GM23338 (cell line): ENCODE measurements around the gene SLC39A13. TPM values are rescaled to one million over a fixed set of nuclear protein-coding genes. Genes with fewer than 3 reads are reported as not detected.

Experiments
- ATAC-seq: fragments of 200-7000 bp; cut with Tn5 transposase; 3 replicates; pipeline ENCODE4 v1.9.1; 2020
- DNase-seq: peaks from one replicate; pipeline ENCODE4 v3.0.0-alpha.2; 2015; ENCODE audit warnings: low spot score
- H2AFZ ChIP-seq: fragments of 200-600 bp; sonication (generic); 2 replicates; pipeline ENCODE4 v1.8.0; 2016; ENCODE audit warnings: antibody characterized with exemption, mild to moderate bottlenecking, moderate library complexity
- H3F3A ChIP-seq: fragments of 200-600 bp; sonication (generic); replicated peaks from 2 replicates; pipeline ENCODE4 v1.8.0; 2017; ENCODE audit warnings: antibody characterized with exemption, mixed run types, low read depth
- H3K27ac ChIP-seq: fragments of 200-600 bp; sonication (generic); 2 replicates; pipeline ENCODE4 v1.6.1; 2016; ENCODE audit warnings: low read depth
- H3K27me3 ChIP-seq: fragments of 200-600 bp; sonication (generic); 2 replicates; pipeline ENCODE4 v1.8.0; 2016; ENCODE audit warnings: mild to moderate bottlenecking, mixed run types, moderate library complexity; ENCODE audit not compliant: insufficient read depth
- H3K36me3 ChIP-seq: fragments of 200-600 bp; sonication (generic); 2 replicates; pipeline ENCODE4 v1.8.0; 2016; ENCODE audit warnings: mild to moderate bottlenecking; ENCODE audit not compliant: insufficient read depth
- H3K4me1 ChIP-seq: fragments of 200-600 bp; sonication (generic); 2 replicates; pipeline ENCODE4 v1.8.0; 2016; ENCODE audit warnings: mild to moderate bottlenecking, moderate library complexity; ENCODE audit not compliant: insufficient read depth
- H3K4me2 ChIP-seq: fragments of 200-600 bp; sonication (generic); 2 replicates; pipeline ENCODE4 v1.7.1; 2017; ENCODE audit warnings: mixed run types
- H3K4me3 ChIP-seq: fragments of 200-600 bp; sonication (generic); 2 replicates; pipeline ENCODE4 v1.6.1; 2016; ENCODE audit warnings: mixed run types
- H3K79me2 ChIP-seq: fragments of 200-600 bp; sonication (generic); replicated peaks from 2 replicates; pipeline ENCODE4 v1.8.0; 2017; ENCODE audit warnings: mild to moderate bottlenecking; ENCODE audit not compliant: insufficient read depth
- H3K9me2 ChIP-seq: fragments of 200-600 bp; sonication (generic); 2 replicates; pipeline ENCODE4 v1.8.0; 2017; ENCODE audit not compliant: insufficient read depth
- H4K20me1 ChIP-seq: fragments of 200-600 bp; sonication (generic); replicated peaks from 2 replicates; pipeline ENCODE4 v1.8.0; 2017; ENCODE audit warnings: mild to moderate bottlenecking; ENCODE audit not compliant: insufficient read depth
- H3K27ac Mint-ChIP-seq: 2 replicates; pipeline ENCODE4 v1.8.0; 2020; ENCODE audit warnings: inconsistent platforms, mild to moderate bottlenecking, moderate library complexity, mixed read lengths
- H3K27me3 Mint-ChIP-seq: 3 replicates; pipeline ENCODE4 v1.8.0; 2022; ENCODE audit warnings: low read depth, mild to moderate bottlenecking, moderate library complexity, mixed read lengths, inconsistent platforms; ENCODE audit not compliant: insufficient read depth, poor library complexity
- H3K36me3 Mint-ChIP-seq: 3 replicates; pipeline ENCODE4 v1.8.0; 2021; ENCODE audit warnings: low read depth, mild to moderate bottlenecking, inconsistent platforms, moderate library complexity, mixed read lengths
- H3K4me1 Mint-ChIP-seq: 3 replicates; pipeline ENCODE4 v1.8.0; 2020; ENCODE audit warnings: mild to moderate bottlenecking, inconsistent platforms, mixed read lengths
- H3K4me3 Mint-ChIP-seq: 3 replicates; pipeline ENCODE4 v1.8.0; 2021; ENCODE audit warnings: moderate library complexity, mild to moderate bottlenecking, inconsistent platforms, mixed read lengths
- H3K9me3 Mint-ChIP-seq: 3 replicates; pipeline ENCODE4 v1.8.0; 2020; ENCODE audit warnings: moderate library complexity, mild to moderate bottlenecking, inconsistent platforms, mixed read lengths
- CREB1 ChIP-seq: fragments of 250-450 bp; sonication (Bioruptor Pico); IDR thresholded peaks from 2 replicates; pipeline ENCODE4 v1.5.0; 2020; ENCODE audit warnings: low read depth, mild to moderate bottlenecking, moderate library complexity
- EZH2 ChIP-seq: fragments of 200-600 bp; sonication (generic); IDR thresholded peaks from one replicate; pipeline ENCODE4 v1.8.0; 2017; ENCODE audit warnings: antibody characterized with exemption, mild to moderate bottlenecking, low read depth; ENCODE audit not compliant: unreplicated experiment
- EZH2phosphoT487 ChIP-seq: fragments of 200-600 bp; sonication (generic); IDR thresholded peaks from one replicate; pipeline ENCODE4 v1.8.1; 2018; ENCODE audit warnings: antibody characterized with exemption; ENCODE audit not compliant: unreplicated experiment
- POLR2AphosphoS5 ChIP-seq: IDR thresholded peaks from 2 replicates; pipeline ENCODE4 v1.6.1; 2016; ENCODE audit warnings: antibody characterized with exemption, low read depth
- ZNF331 ChIP-seq: fragments of 250-450 bp; sonication (Bioruptor Pico); IDR thresholded peaks from 2 replicates; pipeline ENCODE4 v1.5.0; 2020; ENCODE audit warnings: low read depth, mild to moderate bottlenecking, moderate library complexity
- polyA plus RNA-seq: library from polyadenylated mRNA; unstranded; fragments of >200 nt; fragmentation: Nextera tagmentation; extraction: Ambion mirVana; gene quantifications from 2 replicates; pipeline ENCODE4 v1.2.1, GENCODE V29; 2016
- total RNA-seq: library from RNA; depleted of rRNA; stranded (reverse); fragments of >200 nt; shearing (Covaris generic); gene quantifications from 2 replicates; pipeline ENCODE4 v1.2.3, GENCODE V29; 2014
- TF ChIP-seq, protein P1 (sequence below), 2 experiments: fragments of 200-600 bp in 1 of 2; sonication (generic) in 1 of 2; conservative IDR thresholded peaks; 2 replicates each; pipeline versions ENCODE4 v1.5.1 to v1.6.1; 2016 to 2017; ENCODE audit warnings: antibody characterized with exemption in 2 of 2, low read depth in 2 of 2, mild to moderate bottlenecking in 2 of 2, moderate library complexity in 1 of 2

SLC39A13 gene
- total and polyA plus RNA-seq, 2 experiments from 2014 or later: 15.8 to 32.7 TPM

- no peak overlapping the region for H3K4me3 Mint-ChIP-seq
- Histone ChIP-seq H3K79me2 (no peaks in the 10 kb centered on the region), H2AFZ (no peak overlapping the region), H3F3A (no peaks in the 10 kb centered on the region), H3K4me1 (no peaks in the 10 kb centered on the region), H3K4me2 (no peak overlapping the region), H3K9me2 (0 out of 2 replicates have a peak, but pooled peaks cover 2% of the 10 kb centered on the region), H4K20me1 (no peaks in the 10 kb centered on the region), H3K4me3 (no peak overlapping the region), H3K27me3 (no peaks in the 10 kb centered on the region), H3K36me3 (no peaks in the 10 kb centered on the region), H3K27ac (no peak overlapping the region)
- ATAC-seq (no peak), DNase-seq (no peak)
- TF ChIP-seq CREB1 (CRISPR knock-in tag) (no peak), EZH2phosphoT487 (no peak), POLR2AphosphoS5 (no peak)
- H3K27ac Mint-ChIP-seq: no peak overlapping the region
- no peaks in the 10 kb centered on the region for H3K36me3 Mint-ChIP-seq
- H3K4me1 Mint-ChIP-seq: no peaks in the 10 kb centered on the region
- H3K9me3 Mint-ChIP-seq: no peaks in the 10 kb centered on the region
- H3K27me3 Mint-ChIP-seq: peaks cover 11% of the 10 kb centered on the region
These were observed 23.9 kb upstream of the SLC39A13 start for GRCh38 chr11:47384498-47384897.

- Histone ChIP-seq H3K36me3 (no peaks in the 10 kb centered on the region), H2AFZ (peak overlapping the region; percentile 66; the same call in 1 of the 2 replicates), H3K9me2 (no peaks in the 10 kb centered on the region), H3K4me2 (no peak overlapping the region), H3K79me2 (no peaks in the 10 kb centered on the region), H3K27me3 (no peaks in the 10 kb centered on the region), H3K27ac (no peak overlapping the region), H3K4me3 (no peak overlapping the region), H3K4me1 (no peaks in the 10 kb centered on the region), H3F3A (no peaks in the 10 kb centered on the region), H4K20me1 (no peaks in the 10 kb centered on the region)
- H3K4me3 Mint-ChIP-seq: no peak overlapping the region
- TF ChIP-seq POLR2AphosphoS5: no peak
- no peak for TF ChIP-seq EZH2
- TF ChIP-seq, protein P1, sequence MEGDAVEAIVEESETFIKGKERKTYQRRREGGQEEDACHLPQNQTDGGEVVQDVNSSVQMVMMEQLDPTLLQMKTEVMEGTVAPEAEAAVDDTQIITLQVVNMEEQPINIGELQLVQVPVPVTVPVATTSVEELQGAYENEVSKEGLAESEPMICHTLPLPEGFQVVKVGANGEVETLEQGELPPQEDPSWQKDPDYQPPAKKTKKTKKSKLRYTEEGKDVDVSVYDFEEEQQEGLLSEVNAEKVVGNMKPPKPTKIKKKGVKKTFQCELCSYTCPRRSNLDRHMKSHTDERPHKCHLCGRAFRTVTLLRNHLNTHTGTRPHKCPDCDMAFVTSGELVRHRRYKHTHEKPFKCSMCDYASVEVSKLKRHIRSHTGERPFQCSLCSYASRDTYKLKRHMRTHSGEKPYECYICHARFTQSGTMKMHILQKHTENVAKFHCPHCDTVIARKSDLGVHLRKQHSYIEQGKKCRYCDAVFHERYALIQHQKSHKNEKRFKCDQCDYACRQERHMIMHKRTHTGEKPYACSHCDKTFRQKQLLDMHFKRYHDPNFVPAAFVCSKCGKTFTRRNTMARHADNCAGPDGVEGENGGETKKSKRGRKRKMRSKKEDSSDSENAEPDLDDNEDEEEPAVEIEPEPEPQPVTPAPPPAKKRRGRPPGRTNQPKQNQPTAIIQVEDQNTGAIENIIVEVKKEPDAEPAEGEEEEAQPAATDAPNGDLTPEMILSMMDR (conservative IDR thresholded peaks at IDR 0.05; ENCODE audit: low read depth in 2 of 2): no peak
- TF ChIP-seq CREB1 (CRISPR knock-in tag): no peak
- no peak for TF ChIP-seq ZNF331
- DNase-seq (no peak), ATAC-seq (no peak)
- H3K27ac Mint-ChIP-seq: no peak overlapping the region
- H3K27me3 Mint-ChIP-seq: peaks cover 8% of the 10 kb centered on the region
- no peaks in the 10 kb centered on the region for H3K9me3 Mint-ChIP-seq
- H3K4me1 Mint-ChIP-seq: no peaks in the 10 kb centered on the region; the same call in 2 of the 3 replicates
- no peaks in the 10 kb centered on the region for H3K36me3 Mint-ChIP-seq
These were observed 20.3 kb upstream of the SLC39A13 start for GRCh38 chr11:47387944-47388696.
